DMS 273 treated with DMSO at 0.1 percent for 48 hours (cell line): ENCODE results near the gene RAB35.
A peak's percentile ranks its signal among the peaks of the same experiment; 100 is the strongest.

ENCODE experiments used
- DNase-seq: peaks from one replicate; lab custom pipeline; 2025; lab: John Stamatoyannopoulos, UW

Gene RAB35

DNA sequence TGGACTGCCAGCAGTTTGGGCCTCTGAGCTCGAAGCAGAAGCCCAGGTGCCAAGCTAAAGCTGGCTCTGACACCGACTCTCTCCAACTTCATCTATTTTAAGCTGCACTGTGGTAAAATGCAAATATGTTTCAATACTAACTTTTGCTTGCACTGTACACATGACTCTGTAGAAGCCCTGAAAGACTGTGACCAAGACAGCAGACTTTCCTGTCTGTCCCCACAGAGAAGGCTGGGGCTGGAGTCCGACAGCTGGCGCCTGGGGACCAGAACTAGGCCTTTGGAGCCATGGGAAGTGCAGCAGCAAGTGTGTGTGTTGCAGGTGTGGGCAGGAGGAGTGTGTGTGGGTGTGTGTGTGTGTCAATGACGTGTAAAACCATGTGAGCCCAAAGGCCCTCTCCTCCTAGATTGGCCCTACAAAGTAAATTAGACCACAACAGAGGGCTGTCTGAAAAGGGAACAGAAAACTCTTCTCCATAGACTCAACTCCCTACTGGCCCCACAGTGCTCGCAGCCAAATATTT is 16.4 kb upstream of the RAB35 start:
- no peak for DNase-seq

DNA sequence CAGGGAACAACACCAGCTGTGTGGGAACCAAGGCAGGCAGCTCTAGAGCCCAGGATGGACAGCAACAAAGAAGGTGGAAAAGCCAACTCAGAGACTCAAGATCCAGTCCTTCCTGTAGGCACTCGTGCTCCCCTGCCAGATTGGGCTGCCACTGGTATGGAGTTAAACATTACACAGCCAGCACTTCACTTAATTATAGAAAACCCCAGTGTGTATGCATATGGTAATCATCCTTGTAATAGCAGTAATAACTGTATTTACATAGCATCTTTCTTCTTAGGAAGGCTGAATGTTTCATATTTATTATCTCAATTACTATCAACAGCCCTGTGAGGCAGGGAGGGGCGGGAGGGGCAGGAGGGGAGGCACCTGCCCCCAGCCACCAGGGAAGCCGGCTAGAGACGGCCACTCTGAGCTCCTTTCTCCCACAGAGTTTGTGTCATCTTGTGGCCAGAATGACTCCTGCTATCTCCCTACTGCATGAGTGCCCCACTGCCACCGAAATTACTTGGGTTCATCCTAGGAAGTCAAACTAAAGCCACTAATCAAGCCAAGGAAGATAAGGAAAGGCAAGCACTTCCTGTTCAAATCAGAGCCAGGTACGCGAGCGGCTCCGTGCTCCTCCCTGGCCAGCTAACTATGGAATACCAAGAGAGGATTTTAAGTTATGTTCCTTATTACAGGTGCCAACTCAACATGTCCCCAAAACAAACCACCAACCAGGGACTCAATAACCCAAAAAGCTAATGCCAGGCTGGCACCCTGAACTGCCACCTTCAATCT is 15.7 kb upstream of the RAB35 start:
- DNase-seq, result no peak

DNA sequence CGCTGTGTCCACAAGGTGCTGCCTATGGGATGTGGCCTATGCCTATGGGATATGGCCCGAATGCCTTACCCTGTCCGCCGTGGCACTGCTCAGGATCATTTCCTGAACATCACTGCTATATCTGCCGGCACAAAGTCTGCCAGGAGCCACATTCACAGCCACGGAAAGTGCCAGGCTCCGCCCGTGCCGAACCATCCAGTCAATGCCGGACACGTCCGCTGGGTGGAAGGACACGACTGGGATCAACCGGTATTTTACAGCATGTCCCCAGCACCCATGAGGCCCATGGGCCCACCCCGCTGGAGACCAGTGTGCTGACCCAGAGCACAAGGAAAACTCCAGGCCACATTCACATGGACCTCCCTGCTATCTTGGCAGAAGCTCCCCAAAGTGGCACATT is 14.6 kb upstream of the RAB35 start:
- DNase-seq, result no peak

DNA sequence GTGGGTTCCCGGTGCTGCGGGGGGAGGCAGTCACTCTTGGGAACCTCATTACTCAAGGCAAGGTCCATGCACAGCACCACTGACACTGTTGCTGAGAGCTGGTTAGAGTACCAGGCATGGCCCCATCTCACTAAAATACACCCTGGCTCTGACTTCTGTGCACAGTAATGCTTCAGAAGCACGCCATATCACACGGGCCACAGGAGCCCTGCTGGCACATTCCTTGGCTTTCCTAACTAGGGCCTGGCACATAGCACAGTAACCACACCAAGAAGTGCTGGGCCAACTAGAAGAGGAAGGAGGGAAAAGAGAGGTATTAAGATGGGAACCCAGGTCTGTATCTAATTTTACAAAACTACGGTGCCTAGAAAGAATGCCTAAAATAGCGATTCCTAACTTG is 13.5 kb upstream of the RAB35 start:
- no peak for DNase-seq

DNA sequence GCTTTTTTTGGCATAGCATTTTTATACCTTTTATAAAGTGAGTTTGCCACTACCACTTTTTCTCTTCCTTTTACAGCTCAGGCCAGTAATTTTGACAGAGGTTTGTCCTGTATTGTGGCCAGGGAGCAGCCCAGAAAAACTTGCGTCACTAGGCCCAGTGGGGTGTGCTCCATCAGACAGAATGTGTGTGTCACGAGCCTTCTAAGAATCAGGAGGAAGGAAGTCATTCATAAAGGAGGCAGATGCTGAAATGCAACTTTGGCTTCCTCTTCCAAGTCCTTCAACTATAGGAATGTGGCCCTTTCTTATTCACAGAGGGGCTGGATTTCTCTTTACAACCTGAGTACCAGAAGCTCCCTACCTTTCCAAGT is 10.1 kb upstream of the RAB35 start:
- DNase-seq, result no peak

DNA sequence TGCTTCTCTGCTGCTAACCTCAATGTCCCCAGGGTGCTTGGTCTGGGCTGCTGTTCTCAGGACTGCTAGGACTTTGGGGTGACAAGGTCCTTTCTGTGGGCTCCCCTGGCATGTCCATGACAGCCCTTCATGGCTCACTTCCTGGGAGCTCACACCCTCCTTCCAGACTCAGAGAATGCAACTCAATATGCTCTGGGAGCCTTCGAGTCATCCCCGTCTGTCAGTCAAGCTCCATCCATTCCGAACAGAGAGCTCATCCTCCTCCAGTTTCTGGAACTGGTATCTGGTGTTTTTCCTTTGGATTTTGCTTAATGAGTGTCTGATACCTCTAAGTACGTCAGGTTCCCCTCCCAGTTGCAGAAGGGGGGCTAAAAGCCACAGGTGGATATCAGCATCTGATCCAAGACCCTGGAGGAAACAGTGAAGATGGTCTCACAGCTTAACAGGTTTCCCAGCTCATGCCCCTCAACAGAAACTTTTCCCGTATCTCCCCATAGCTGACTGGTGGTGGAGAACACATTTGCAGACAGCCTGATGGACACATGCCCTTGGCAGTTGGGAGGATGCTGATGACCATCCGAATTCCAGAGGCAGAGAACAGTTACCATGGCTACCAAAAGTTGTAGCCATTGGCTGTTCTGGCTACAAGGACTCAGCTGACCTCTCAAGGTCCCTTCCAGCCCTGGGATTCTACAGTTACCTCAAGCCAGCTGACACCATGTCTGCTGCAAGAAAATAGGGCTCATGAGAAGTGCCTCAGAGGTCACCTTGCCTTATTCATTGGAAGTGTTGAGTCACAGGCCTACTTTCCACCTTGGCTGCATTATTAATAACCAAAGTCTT is 9.5 kb upstream of the RAB35 start:
- DNase-seq, result no peak

DNA sequence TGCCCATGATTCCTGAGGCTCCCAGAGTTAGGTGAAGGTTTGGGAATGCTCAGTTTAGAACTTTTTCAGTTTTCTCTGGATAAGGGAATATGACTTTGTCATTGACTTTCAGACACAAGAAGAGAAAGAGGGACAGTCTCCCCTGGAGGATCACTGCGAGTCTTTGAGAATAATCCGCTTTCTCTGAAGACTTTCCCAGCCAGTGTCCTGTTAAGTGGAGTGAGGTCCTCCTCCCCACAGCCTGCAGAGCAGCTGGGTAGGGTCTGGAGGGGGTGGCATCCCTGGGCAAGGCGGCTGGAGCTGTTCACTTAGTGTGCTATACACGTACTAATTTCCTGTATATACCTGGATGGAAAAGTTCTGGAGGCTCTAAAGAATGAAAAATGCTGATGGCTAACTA is 8.5 kb upstream of the RAB35 start:
- DNase-seq, result no peak

DNA sequence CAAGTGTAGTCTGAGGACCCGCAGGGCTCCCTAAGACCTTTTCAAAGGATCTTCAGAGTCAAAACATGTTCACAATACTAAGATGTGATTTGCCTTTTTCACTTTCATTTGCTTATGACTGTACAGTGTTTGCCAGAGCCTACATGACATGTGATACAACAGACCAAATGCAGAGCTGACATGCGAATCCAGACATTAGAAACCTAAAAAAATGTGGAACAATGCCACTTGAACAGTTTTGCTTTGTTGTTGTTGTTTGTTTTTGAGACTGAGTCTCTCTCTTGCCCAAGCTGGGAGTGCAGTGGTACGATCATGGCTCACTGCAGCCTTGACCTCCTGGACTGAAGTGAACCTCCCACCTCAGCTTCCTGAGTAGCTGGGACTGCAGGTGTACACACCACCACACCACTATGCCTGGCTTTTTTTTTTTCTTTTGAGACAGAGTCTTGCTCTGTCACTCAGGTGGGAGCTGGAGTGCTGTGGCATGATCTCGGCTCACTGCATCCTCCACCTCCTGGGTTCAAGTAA is 5.3 kb upstream of the RAB35 start:
- no peak for DNase-seq

DNA sequence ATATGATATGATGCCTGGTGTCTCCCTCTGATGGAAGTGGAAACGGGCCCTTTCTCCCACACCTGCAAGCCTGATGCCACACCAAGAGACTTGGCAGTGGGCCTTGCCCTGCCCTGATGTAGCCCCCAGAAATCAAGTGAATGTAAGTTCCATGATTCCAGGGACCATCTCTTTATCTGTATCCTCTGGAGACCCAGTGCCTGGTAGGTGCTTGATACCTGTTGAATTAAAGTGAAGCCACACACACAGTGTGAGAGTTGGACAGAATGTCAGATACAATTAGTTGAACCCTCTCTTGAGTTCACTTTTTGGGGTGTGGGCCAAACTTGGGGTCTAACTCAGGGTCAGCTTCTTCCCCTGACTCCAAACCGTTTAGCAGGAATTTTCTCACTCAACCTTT is 4.8 kb upstream of the RAB35 start:
- no peak for DNase-seq

DNA sequence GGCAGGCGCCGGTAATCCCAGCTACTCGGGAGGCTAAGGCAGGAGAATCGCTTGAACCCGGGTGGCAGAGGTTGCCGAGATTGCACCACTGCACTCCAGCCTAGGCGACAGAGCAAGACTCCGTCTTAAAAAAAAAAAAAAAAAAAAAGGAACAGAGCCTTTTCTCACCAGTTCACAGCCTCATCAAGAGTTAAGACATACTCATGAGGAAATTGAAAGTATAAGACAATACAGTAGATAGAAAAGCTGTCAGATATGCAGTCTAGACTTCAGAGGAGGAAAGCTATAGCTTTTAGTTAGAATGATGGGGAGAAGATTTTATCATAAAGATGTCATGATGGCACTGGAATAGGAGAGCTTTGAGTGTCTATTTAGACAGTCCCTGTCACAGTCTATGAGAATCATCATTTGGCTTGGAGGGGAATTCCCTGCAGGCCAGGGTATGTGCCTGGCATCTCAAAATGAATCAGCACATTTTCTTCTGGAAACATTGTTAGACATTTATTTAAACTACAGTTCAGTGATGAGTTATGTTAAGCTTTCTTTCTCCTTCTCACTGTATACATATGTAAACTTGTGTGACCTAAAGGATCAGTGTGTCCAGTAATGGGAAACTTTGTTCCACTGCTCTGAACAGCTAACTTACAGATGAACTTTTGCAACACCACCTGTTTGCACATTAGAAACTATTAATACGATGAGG is 2.9 kb upstream of the RAB35 start:
- no peak for DNase-seq

DNA sequence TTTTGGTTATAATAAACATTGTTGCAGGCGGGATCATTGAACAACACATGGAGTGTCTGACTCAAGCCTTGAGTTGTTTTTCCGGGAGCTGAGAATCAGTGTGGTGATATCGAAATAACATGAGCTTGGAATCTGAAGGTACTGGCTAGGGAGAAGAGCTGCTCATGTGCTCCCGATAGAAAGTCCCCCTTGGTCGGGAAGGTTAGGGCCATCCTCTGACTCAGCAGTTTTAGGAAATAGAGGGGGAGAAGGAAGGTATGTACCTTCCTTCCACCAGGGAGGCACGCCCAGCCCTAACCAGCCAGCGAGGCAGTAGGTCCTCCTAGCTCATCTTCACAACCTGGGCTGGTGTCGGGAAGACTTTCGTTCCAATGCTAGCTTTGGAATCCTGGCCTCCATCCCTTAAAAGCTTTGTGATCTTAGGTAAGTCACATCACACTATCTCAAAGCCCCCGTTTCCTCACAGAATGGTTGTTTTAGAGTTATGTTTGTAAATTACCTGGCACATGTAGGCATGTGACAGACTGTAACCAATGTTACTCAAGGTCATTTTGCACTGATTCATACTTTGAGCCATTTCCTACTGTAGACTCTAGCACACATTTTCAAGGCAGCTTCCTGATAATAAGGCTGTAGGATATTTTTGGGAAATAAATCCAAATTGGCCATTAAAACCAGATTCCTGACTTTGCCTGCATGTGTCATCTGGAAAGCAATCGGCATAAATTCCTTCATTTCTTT is 1.9 kb upstream of the RAB35 start:
- DNase-seq, result no peak

DNA sequence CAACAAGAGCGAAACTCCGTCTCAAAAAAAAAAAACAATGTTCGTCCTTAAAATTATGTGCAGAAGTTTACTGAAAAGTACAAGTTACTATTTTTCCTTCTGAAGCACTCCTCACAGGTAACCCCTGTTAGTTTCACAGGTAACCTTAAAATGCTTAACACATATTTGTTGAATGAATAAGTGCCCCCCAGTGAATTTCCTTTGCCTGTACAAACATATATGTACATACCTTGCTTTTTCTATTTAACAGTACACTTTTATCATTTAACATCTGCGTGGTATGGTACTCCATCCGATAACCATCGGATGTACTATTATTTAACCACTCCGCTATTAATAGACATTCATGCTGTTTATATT is 1.4 kb upstream of the RAB35 start:
- DNase-seq, result no peak

DNA sequence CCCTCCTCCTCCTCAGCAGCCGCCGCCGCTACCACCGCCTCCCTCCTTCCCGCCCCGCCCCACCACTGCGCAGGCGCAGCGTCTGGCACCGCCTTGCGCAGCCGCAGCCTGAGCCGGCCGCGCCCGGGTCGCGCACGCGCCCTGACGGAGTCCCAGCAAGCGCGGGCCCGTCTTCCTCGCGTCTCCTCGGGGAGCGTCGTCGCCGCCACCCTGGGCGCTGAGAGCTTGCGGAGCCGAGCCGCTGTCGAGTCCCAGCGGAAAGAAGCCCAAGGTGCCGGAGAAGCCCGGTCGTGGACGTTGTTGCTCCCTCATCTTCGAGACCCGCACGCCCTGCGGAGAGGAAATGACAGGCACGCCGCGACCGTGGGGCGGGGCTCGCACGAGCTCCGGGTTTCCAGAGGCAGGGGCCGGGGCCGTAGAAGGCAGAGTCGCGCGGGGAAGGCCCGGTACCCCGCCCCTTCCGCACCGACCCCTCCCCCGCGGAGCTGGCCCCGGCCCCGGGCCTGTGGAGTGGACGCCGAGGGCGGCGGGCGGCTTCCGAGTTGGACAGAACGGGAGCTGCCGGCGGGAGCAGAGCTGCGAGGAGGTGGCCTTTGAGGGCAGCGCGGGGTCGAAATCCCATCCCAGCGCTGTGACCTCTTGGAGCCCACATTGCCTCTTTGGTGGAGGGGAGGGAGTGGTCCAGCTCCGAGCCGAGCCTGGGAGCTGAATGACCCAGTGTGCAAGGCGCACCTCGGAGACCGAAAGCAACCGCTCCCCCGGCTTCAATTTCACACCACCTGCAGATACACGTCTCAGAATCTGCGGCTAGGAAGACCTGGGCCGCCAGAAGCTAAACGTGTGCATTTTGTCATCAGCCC is 469 bp upstream of the RAB35 start:
- DNase-seq, result peak; percentile 51

DNA sequence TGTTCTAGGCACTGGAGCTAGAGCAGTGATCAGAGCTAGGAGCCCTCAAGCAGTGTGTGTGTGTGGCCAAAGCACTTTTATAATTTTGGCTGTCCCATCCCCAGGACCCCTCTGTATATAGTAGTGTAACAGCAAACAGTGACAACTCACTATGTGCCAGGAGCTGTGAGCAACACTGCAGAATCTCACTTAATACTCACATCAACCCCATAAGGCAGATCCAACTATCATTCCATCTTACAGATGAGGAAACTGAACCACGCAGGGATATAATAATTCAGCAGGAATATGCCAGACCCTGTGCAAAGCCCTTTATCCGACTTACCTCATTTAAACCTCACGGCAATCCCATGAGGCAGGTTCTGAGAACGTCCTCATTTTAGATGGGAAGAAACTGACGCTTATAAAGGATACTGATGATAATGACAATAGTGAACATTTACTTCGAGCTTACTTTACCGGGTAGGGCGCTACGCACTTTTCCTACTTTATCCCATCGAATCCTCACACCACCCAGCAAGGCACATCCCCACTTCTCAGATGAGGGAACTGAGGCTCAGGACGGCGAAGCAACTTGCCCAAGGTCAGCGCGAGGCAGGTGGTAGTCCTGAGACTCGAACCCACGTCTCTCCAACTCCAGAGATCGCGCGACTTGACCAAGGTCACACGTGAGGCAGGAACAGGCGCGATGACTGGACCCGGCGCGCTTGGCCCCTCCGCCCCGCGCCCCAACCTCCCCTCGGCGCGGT is 687 bp downstream of the RAB35 start:
- DNase-seq, result no peak

DNA sequence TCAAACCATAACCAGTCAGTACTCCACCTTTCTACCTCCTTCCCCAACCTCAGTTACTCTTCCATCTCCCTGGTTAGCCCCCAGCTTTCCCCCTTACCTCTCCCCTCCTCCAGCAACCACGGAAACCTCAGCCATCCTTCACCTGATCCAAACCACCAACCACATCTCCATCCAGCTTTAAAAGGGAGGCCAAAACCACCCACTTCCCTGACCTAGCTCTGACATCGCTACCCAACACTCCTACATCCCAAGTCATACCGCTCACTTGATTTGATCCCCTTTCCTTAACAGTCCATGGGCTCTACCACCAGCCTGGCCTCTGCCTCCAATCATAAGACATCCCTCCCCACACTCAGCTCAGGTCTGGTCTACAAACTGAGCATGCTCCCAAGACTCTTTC is 1.5 kb downstream of the RAB35 start:
- no peak for DNase-seq

DNA sequence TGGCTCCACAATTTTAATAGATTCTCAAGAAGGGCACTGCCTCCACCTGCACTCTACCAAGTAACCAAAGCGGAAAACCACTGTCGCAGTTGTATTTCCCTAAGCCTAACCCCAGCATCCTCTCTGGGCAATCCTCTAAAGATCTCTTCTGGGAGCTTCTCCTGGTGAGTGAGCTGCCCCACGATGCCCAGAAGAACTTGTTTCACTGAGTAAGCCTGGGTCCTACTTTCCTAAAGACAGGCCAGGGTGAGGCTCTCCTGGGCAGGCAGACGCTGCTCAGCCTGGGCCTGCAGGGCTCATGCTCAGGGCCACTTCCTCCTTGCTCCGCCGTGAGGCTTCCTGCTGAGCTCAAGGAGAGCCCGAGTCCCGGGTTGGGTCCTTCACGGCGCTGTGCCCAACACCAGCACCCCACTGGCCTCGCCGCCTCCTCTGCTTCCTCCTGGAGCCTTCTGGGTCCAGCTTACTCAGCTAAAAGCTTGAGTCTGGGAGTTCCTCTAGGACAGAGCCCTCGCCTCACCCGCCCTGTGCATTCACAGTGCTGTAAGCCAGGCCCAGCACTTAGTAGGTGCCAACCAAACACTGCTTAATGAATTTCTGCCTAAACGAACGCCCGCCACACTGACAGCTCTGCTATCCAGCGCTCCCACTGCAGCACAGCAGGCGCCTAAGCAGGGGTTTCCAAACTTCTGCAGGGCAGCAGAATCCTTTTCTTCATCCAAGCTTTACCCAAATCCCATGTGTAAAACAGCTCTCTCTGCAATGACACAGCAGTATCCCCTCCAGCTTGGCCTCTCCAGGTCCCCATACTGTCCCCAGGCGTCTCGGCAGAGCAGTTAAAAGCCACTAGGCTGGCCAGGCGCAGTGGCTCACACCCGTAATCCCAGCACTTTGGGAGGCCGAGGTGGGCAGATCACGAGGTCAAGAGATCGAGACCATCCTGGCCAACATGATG is 5.7 kb downstream of the RAB35 start:
- DNase-seq, result no peak

DNA sequence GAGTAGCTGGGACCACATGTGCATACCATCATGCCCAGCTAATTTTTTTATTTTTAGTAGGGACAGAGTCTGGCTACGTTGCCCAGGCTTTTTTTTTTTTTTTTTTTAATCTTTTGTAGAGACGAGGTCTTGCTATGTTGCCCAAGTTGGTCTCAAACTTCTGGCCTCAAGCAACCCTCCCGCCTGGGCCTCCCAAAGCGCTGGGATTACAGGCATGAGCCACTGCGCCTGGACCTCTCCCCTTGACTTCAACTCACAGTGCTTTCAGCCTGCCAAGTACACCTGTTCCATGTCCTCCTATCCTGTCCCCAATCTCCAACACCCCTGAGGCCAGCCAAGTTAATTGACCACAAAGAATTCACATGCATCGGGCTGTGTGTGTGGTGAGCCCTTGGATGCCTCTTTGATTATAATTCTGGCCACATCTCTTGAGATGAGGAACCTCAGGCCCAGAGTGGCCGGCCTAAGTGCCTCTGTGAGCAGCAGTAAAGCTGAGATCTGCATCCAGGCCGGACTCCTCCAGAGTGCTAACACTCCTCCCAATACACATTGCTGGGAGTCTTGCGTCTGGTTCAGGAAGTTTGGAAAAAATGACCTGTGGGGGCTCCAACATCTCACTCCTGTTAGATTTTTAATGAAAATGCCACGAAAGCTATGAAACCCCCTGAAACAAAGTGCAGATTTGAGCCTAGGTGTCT is 6.8 kb downstream of the RAB35 start:
- no peak for DNase-seq

DNA sequence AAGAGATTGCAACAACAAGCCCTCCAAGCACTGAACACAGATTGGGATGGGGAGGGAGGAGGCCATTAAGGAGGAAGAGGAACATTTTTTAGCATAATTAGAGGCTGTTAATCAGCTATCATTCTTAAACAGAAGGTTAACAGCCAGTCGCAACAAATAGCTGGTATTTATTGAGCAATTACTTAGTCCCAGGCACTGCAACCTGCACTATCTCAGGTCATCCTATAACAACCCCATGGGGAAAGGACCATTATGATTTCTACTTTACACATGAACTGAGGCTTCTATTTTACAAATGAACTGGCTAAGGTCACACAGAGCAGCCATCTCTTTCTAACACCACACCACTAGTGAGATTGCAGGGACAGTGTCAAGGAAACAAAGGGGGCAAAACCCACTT is 10.4 kb downstream of the RAB35 start:
- DNase-seq, result no peak
